Upper lobe of right lung (tissue), 1 donor: Measurements from ENCODE around the gene ALK. TPM values are rescaled to one million over a fixed set of nuclear protein-coding genes. Genes with fewer than 3 reads are reported as not detected.

Source experiments
- ATAC-seq: fragments of 200-7000 bp; cut with Tn5 transposase; one replicate; pipeline ENCODE4 v1.9.1; 2020; ENCODE audit warnings: mild to moderate bottlenecking, moderate library complexity
- DNase-seq: peaks from one replicate; pipeline ENCODE4 v3.0.0-alpha.2; 2020
- H3K27ac ChIP-seq: fragments of 200-600 bp; one replicate; pipeline ENCODE4 v1.8.0; 2022
- H3K27me3 ChIP-seq: fragments of 200-600 bp; one replicate; pipeline ENCODE4 v1.8.0; 2022; ENCODE audit warnings: mild to moderate bottlenecking
- H3K36me3 ChIP-seq: fragments of 200-600 bp; one replicate; pipeline ENCODE4 v1.8.0; 2022
- H3K4me1 ChIP-seq: fragments of 200-600 bp; one replicate; pipeline ENCODE4 v1.8.0; 2022
- H3K4me3 ChIP-seq: fragments of 200-600 bp; one replicate; pipeline ENCODE4 v1.8.0; 2022; ENCODE audit warnings: mild to moderate bottlenecking
- H3K9me3 ChIP-seq: fragments of 200-600 bp; one replicate; pipeline ENCODE4 v1.8.0; 2022
- intact Hi-C: fragments of 100-400 bp; cut with DNase I; formaldehyde crosslinking; loops from one replicate; pipeline ENCODE4 v1.11.0; 2022
- total RNA-seq: library from RNA; stranded (reverse); fragmentation: NEBNext Ultra II Directional; extraction: Animal tissue kit (Norgen Biotek cat#: 25700); gene quantifications from one replicate; pipeline ENCODE4 v1.2.1, GENCODE V29; 2021
- TF ChIP-seq, protein P1 (sequence below): fragments of 200-600 bp; IDR thresholded peaks from one replicate; pipeline ENCODE4 v1.8.0; 2022; ENCODE audit warnings: antibody characterized with exemption
- donor health status: DM: no; HTN: yes; CAD: no; lungs with severe emphysema.

ALK gene
- total RNA-seq, 1 donor from 2014 or later: not detected

DNA sequence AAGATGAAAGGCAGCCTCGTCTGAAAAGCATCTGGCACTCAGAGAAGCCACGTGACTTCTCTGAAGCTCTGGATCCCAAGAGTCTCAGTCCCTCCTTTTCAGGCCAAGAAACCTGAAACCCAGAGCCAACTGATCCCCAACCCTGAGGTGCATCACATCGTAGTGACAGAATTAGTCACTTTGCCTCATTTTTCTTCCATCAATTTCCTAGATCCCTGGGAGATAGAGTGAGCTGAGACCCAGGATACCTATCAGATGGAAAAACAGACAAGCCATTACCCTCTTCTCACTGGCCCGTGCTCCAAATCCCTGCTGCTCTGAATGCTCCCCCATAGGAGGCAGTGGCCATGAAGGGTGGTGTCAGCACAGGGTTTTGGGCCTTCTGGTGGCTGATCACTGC lies 113.1 kb downstream of the ALK start:
- Histone ChIP-seq H3K4me1 (no peaks in the 10 kb centered on the region), H3K9me3 (no peaks in the 10 kb centered on the region), H3K4me3 (no peak overlapping the region), H3K36me3 (no peaks in the 10 kb centered on the region), H3K27me3 (peaks cover 4% of the 10 kb centered on the region), H3K27ac (no peak overlapping the region)
- DNase-seq (no peak), ATAC-seq (no peak)
- TF ChIP-seq, protein P1, sequence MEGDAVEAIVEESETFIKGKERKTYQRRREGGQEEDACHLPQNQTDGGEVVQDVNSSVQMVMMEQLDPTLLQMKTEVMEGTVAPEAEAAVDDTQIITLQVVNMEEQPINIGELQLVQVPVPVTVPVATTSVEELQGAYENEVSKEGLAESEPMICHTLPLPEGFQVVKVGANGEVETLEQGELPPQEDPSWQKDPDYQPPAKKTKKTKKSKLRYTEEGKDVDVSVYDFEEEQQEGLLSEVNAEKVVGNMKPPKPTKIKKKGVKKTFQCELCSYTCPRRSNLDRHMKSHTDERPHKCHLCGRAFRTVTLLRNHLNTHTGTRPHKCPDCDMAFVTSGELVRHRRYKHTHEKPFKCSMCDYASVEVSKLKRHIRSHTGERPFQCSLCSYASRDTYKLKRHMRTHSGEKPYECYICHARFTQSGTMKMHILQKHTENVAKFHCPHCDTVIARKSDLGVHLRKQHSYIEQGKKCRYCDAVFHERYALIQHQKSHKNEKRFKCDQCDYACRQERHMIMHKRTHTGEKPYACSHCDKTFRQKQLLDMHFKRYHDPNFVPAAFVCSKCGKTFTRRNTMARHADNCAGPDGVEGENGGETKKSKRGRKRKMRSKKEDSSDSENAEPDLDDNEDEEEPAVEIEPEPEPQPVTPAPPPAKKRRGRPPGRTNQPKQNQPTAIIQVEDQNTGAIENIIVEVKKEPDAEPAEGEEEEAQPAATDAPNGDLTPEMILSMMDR: no peak
- intact Hi-C loops: no loop called here

DNA sequence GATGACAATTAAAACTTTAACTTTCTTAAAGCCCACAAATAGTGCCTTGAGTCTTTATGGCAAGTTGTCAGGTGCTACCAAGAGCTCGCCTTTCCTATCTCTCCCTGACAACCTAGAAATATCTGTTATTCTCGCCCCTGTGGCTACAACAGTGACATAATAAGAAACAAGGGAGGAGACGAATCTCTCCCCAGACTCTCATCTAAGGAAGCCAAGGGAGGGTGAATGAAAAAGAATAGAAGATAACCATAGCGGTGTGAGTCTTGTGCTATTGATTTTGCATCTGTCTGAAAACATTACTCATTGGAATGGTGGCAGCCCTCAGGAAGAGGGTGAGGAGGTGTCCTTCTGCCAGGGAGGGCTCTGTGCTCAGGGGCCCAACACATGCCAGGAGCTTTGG lies 114.3 kb downstream of the ALK start:
- Histone ChIP-seq H3K4me3 (no peak overlapping the region), H3K27ac (no peak overlapping the region), H3K9me3 (no peaks in the 10 kb centered on the region), H3K4me1 (no peaks in the 10 kb centered on the region), H3K36me3 (no peaks in the 10 kb centered on the region), H3K27me3 (peaks cover under 1% of the 10 kb centered on the region)
- no peak for ATAC-seq
- TF ChIP-seq, protein P1: no peak
- intact Hi-C loops: no loop called here
- DNase-seq: no peak

DNA sequence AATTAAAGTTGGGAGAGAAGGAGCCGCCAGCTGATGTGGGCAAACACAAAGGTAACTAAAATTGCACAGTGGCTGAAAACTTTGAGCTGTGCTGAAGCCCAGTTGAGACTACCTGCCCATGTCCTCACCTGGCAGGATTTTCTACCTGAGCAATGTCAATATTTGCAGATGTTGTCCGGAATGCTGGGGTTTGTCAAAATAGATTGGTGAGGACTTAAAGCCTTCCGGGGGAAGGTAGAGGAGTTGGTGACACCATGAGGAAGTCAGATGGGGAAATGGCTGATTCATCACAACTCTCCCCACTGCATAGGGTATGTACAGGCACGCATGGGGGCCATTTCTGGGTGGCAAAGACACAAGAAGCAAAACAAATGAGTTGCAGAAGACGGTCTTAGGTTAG lies 114.9 kb downstream of the ALK start:
- DNase-seq (no peak), ATAC-seq (no peak)
- H3K4me1 ChIP-seq: no peaks in the 10 kb centered on the region
- TF ChIP-seq, protein P1: no peak
- no peaks in the 10 kb centered on the region for H3K9me3 ChIP-seq
- H3K4me3 ChIP-seq: no peak overlapping the region
- H3K36me3 ChIP-seq: no peaks in the 10 kb centered on the region
- H3K27me3 ChIP-seq: no peaks in the 10 kb centered on the region
- H3K27ac ChIP-seq: no peak overlapping the region
- intact Hi-C loops: no loop called here

DNA sequence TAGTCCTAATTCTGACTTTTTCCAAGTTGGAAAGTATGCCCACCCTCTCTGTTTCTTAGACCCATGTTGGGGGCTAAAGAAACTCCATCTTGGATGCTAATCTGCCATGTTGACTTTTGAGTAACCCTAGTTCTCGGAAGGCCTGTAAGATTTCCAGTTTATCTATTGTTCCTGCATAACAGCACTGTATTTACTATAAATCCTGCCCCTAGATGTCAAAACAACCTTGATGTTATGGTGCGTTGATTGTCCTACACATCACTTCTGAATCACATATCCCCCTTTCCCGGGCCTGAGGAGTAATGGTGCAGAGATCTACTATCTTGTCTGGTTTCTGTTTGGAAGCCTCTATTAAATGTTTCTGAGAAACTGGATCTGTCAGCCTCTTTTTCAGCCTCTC lies 116.7 kb downstream of the ALK start:
- intact Hi-C loops: no loop called here
- H3K4me3 ChIP-seq: no peak overlapping the region
- H3K4me1 ChIP-seq: no peaks in the 10 kb centered on the region
- H3K27ac ChIP-seq: no peak overlapping the region
- ATAC-seq (no peak), DNase-seq (no peak)
- no peaks in the 10 kb centered on the region for H3K9me3 ChIP-seq
- no peaks in the 10 kb centered on the region for H3K36me3 ChIP-seq
- no peaks in the 10 kb centered on the region for H3K27me3 ChIP-seq
- TF ChIP-seq, protein P1: no peak

DNA sequence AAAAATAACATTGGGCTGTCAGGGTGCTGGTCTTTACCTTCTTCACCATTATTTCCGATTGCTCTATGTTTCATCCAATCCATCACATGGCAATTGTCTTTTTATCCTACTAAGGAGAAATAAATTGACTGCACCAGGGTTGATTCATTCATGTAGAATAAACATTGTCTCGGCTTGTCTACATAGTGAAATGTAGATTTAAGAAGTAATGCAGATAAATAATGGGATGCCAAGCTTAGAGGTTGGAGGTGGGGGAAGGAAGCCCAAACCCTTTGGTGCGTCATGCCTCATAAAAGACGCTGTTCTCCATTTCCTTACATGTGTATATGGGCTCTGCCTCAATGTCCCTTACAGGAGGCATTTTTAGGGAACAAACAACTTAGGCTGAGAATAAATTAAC lies 117.8 kb downstream of the ALK start:
- intact Hi-C loops: no loop called here
- ATAC-seq (no peak), DNase-seq (no peak)
- Histone ChIP-seq H3K27me3 (no peaks in the 10 kb centered on the region), H3K9me3 (no peaks in the 10 kb centered on the region), H3K4me1 (no peaks in the 10 kb centered on the region), H3K4me3 (no peak overlapping the region), H3K27ac (no peak overlapping the region), H3K36me3 (no peaks in the 10 kb centered on the region)
- TF ChIP-seq, protein P1: no peak

DNA sequence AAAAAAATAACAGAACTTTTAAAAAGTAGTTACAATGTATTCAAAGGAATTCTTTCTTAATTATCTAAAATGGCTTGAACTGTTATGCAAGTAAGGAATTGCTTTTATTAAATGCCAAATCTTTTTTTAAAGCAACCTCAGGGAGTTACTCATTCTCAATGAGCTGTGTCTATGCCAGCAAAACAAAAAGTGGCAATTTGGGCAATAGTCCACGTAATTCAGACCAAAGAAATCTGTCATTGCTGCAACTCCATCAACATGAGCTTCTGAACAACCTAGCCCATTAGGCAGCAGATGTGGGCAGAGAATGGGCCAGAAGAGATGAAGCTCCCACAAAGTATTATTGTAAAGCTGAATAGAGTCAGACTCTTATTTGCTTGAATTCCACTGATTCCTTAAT lies 118.4 kb downstream of the ALK start:
- ATAC-seq (no peak), DNase-seq (no peak)
- TF ChIP-seq, protein P1: no peak
- H3K9me3 ChIP-seq: no peaks in the 10 kb centered on the region
- no peak overlapping the region for H3K27ac ChIP-seq
- no peaks in the 10 kb centered on the region for H3K4me1 ChIP-seq
- intact Hi-C loops: no loop called here
- no peaks in the 10 kb centered on the region for H3K36me3 ChIP-seq
- no peaks in the 10 kb centered on the region for H3K27me3 ChIP-seq
- no peak overlapping the region for H3K4me3 ChIP-seq
